HEK293 (cell line): ENCODE measurements around the gene CD2AP.

ENCODE experiments used
- BCL11B ChIP-seq: fragments of 450-650 bp; formaldehyde crosslinking; IDR thresholded peaks from 2 replicates; pipeline ENCODE4 v1.5.1; 2016; ENCODE audit warnings: low read depth, missing biosample characterization, missing genetic modification characterization
- GLIS1 ChIP-seq: fragments of 450-650 bp; formaldehyde crosslinking; IDR thresholded peaks from 2 replicates; pipeline ENCODE4 v1.5.1; 2016; ENCODE audit warnings: missing biosample characterization, missing genetic modification characterization
- GLIS2 ChIP-seq: fragments of 450-650 bp; formaldehyde crosslinking; IDR thresholded peaks from 2 replicates; pipeline ENCODE4 v1.5.1; 2016; ENCODE audit warnings: missing biosample characterization, missing genetic modification characterization
- KLF10 ChIP-seq: fragments of 450-650 bp; IDR thresholded peaks from 2 replicates; pipeline ENCODE4 v1.5.1; 2018; ENCODE audit warnings: missing biosample characterization, mild to moderate bottlenecking, missing genetic modification characterization
- KLF17 ChIP-seq: fragments of 450-650 bp; formaldehyde crosslinking; IDR thresholded peaks from 2 replicates; pipeline ENCODE4 v1.5.1; 2016; ENCODE audit warnings: missing biosample characterization, missing genetic modification characterization
- MEIS1 ChIP-seq: sonication (generic); formaldehyde crosslinking; IDR thresholded peaks from 2 replicates; pipeline ENCODE4 v1.8.1; 2022; ENCODE audit warnings: missing genetic modification reagents, mild to moderate bottlenecking, borderline replicate concordance
- REPIN1 ChIP-seq: fragments of 450-650 bp; formaldehyde crosslinking; IDR thresholded peaks from 2 replicates; pipeline ENCODE4 v1.5.1; 2017; ENCODE audit warnings: missing biosample characterization, missing genetic modification characterization, low read depth
- ZBTB17 ChIP-seq: fragments of 450-650 bp; formaldehyde crosslinking; IDR thresholded peaks from 2 replicates; pipeline ENCODE4 v1.5.1; 2016; ENCODE audit warnings: missing biosample characterization, missing genetic modification characterization
- ZBTB20 ChIP-seq: fragments of 450-650 bp; formaldehyde crosslinking; IDR thresholded peaks from 2 replicates; pipeline ENCODE4 v1.5.1; 2016; ENCODE audit warnings: missing biosample characterization, missing genetic modification characterization
- ZNF221 ChIP-seq: fragments of 450-650 bp; formaldehyde crosslinking; IDR thresholded peaks from 2 replicates; pipeline ENCODE4 v1.5.1; 2017; ENCODE audit warnings: missing biosample characterization, missing genetic modification characterization, borderline replicate concordance
- ZNF266 ChIP-seq: fragments of 450-650 bp; formaldehyde crosslinking; IDR thresholded peaks from 2 replicates; pipeline ENCODE4 v1.5.1; 2016; ENCODE audit warnings: missing biosample characterization, missing genetic modification characterization, low read depth
- ZNF394 ChIP-seq: fragments of 450-650 bp; formaldehyde crosslinking; IDR thresholded peaks from 2 replicates; pipeline ENCODE4 v1.5.1; 2016; ENCODE audit warnings: missing biosample characterization, missing genetic modification characterization, mild to moderate bottlenecking, moderate library complexity, borderline replicate concordance
- ZNF404 ChIP-seq: fragments of 450-650 bp; formaldehyde crosslinking; IDR thresholded peaks from 2 replicates; pipeline ENCODE4 v1.5.1; 2017; ENCODE audit warnings: missing biosample characterization, missing genetic modification characterization
- ZNF510 ChIP-seq: fragments of 450-650 bp; formaldehyde crosslinking; IDR thresholded peaks from 2 replicates; pipeline ENCODE4 v1.5.1; 2018; ENCODE audit warnings: mild to moderate bottlenecking, missing genetic modification characterization, missing biosample characterization; ENCODE audit not compliant: insufficient replicate concordance
- ZNF549 ChIP-seq: fragments of 450-650 bp; IDR thresholded peaks from 2 replicates; pipeline ENCODE4 v1.5.1; 2018; ENCODE audit warnings: missing biosample characterization, missing genetic modification characterization, mild to moderate bottlenecking, inconsistent platforms, moderate library complexity
- ZNF561 ChIP-seq: fragments of 450-650 bp; IDR thresholded peaks from 2 replicates; pipeline ENCODE4 v1.5.1; 2018; ENCODE audit warnings: missing biosample characterization, missing genetic modification characterization, borderline replicate concordance
- ZNF621 ChIP-seq: fragments of 450-650 bp; formaldehyde crosslinking; IDR thresholded peaks from 2 replicates; pipeline ENCODE4 v1.5.1; 2017; ENCODE audit warnings: missing biosample characterization, missing genetic modification characterization
- ZNF624 ChIP-seq: fragments of 450-650 bp; formaldehyde crosslinking; IDR thresholded peaks from 2 replicates; pipeline ENCODE4 v1.5.1; 2017; ENCODE audit warnings: missing biosample characterization, missing genetic modification characterization
- ZNF626 ChIP-seq: fragments of 450-650 bp; sonication (Bioruptor Pico); formaldehyde crosslinking; IDR thresholded peaks from 2 replicates; pipeline ENCODE4 v1.5.1; 2018; ENCODE audit warnings: missing biosample characterization, missing genetic modification characterization, inconsistent platforms
- ZNF660 ChIP-seq: fragments of 450-650 bp; IDR thresholded peaks from 2 replicates; pipeline ENCODE4 v1.5.1; 2018; ENCODE audit warnings: missing biosample characterization, mild to moderate bottlenecking, missing genetic modification characterization
- ZNF670 ChIP-seq: fragments of 450-650 bp; formaldehyde crosslinking; IDR thresholded peaks from 2 replicates; pipeline ENCODE4 v1.5.1; 2016; ENCODE audit warnings: missing biosample characterization, missing genetic modification characterization, low read depth
- ZNF76 ChIP-seq: fragments of 450-650 bp; formaldehyde crosslinking; IDR thresholded peaks from 2 replicates; pipeline ENCODE4; 2016; ENCODE audit warnings: low read depth, missing biosample characterization, missing genetic modification characterization, borderline replicate concordance
- ZNF785 ChIP-seq: fragments of 450-650 bp; formaldehyde crosslinking; IDR thresholded peaks from 2 replicates; pipeline ENCODE4 v1.5.1; 2016; ENCODE audit warnings: missing biosample characterization, missing genetic modification characterization
- ZXDB ChIP-seq: fragments of 450-650 bp; formaldehyde crosslinking; IDR thresholded peaks from 2 replicates; pipeline ENCODE4 v1.5.1; 2016; ENCODE audit warnings: missing biosample characterization, missing genetic modification characterization
- TF ChIP-seq, protein P1 (sequence below): fragments of 450-650 bp; formaldehyde crosslinking; IDR thresholded peaks from 2 replicates; pipeline ENCODE4 v1.5.1; 2016; ENCODE audit warnings: missing biosample characterization, missing genetic modification characterization
- TF ChIP-seq, protein P2 (sequence below): fragments of 450-650 bp; formaldehyde crosslinking; IDR thresholded peaks from 2 replicates; pipeline ENCODE4 v1.5.1; 2017; ENCODE audit warnings: missing biosample characterization, missing genetic modification characterization
- TF ChIP-seq, protein P3 (sequence below): fragments of 450-650 bp; formaldehyde crosslinking; IDR thresholded peaks from 2 replicates; pipeline ENCODE4 v1.5.1; 2016; ENCODE audit warnings: missing biosample characterization, missing genetic modification characterization
- TF ChIP-seq, protein P4 (sequence below): fragments of 450-650 bp; formaldehyde crosslinking; IDR thresholded peaks from 2 replicates; pipeline ENCODE4 v1.5.1; 2016; ENCODE audit warnings: missing biosample characterization, missing genetic modification characterization, borderline replicate concordance

The CD2AP gene

DNA sequence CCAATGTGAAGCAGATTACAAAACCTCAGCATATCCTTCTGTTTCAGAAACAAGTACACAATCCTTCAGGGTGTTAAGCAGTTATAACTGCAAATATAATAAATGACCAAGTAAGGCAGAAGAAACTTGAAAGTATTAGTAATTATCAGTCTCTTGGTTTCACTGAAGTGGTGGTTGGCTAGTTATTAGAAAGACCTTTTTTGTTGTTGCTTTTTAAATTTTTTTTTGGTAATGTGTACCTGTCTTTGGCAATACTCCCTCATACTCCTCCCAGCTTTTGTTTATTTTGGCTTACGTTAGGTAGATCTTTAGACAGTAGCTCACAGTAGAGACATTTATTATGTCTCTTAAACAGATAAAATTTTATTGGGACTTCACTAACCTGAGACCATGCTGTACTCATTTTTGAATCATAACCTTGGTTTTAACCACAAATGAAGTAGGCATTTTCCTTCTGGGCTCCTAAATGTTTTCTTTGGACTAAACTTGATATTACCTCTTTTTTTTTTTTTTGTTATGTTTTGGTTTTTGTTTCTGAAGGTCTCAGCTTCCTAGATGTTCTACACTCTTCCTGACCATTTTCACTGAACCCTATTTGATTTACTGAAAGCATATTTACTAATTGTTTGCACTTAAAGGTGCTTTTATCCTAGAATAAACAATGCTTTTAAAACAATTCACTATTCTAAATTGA is 6.4 kb downstream of the CD2AP start (continued):
- TF ChIP-seq KLF10 (tag by site-specific recombination), result peak; percentile 45; the same call in 1 of the 2 replicates
- no peak for TF ChIP-seq ZNF266 (tag by site-specific recombination)
- TF ChIP-seq REPIN1, result no peak
- no peak for TF ChIP-seq ZNF621
- no peak for TF ChIP-seq ZNF624 (tag by site-specific recombination)
- TF ChIP-seq KLF17 (tag by site-specific recombination), result no peak
- TF ChIP-seq ZNF626 (tag by site-specific recombination), result no peak
- TF ChIP-seq, protein P1, sequence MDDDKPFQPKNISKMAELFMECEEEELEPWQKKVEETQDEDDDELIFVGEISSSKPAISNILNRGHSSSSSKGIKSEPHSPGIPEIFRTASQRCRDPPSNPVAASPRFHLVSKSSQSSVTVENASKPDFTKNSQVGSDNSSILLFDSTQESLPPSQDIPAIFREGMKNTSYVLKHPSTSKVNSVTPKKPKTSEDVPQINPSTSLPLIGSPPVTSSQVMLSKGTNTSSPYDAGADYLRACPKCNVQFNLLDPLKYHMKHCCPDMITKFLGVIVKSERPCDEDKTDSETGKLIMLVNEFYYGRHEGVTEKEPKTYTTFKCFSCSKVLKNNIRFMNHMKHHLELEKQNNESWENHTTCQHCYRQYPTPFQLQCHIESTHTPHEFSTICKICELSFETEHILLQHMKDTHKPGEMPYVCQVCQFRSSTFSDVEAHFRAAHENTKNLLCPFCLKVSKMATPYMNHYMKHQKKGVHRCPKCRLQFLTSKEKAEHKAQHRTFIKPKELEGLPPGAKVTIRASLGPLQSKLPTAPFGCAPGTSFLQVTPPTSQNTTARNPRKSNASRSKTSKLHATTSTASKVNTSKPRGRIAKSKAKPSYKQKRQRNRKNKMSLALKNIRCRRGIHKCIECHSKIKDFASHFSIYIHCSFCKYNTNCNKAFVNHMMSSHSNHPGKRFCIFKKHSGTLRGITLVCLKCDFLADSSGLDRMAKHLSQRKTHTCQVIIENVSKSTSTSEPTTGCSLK (tag by site-specific recombination), result no peak
- TF ChIP-seq ZNF670, result no peak
- TF ChIP-seq, protein P2, sequence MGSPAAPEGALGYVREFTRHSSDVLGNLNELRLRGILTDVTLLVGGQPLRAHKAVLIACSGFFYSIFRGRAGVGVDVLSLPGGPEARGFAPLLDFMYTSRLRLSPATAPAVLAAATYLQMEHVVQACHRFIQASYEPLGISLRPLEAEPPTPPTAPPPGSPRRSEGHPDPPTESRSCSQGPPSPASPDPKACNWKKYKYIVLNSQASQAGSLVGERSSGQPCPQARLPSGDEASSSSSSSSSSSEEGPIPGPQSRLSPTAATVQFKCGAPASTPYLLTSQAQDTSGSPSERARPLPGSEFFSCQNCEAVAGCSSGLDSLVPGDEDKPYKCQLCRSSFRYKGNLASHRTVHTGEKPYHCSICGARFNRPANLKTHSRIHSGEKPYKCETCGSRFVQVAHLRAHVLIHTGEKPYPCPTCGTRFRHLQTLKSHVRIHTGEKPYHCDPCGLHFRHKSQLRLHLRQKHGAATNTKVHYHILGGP (tag by site-specific recombination), result peak; percentile 91
- no peak for TF ChIP-seq ZBTB20
- TF ChIP-seq ZNF404, result no peak
- TF ChIP-seq MEIS1 (CRISPR knock-in tag), result no peak
- TF ChIP-seq GLIS1 (tag by site-specific recombination), result no peak
- no peak for TF ChIP-seq GLIS2 (tag by site-specific recombination)
- TF ChIP-seq ZNF510 (tag by site-specific recombination), result no peak
- TF ChIP-seq BCL11B (tag by site-specific recombination), result peak; percentile 89
- no peak; the same call in none of the 2 replicates for TF ChIP-seq ZNF394 (tag by site-specific recombination)
- no peak for TF ChIP-seq ZNF660
- TF ChIP-seq, protein P3, sequence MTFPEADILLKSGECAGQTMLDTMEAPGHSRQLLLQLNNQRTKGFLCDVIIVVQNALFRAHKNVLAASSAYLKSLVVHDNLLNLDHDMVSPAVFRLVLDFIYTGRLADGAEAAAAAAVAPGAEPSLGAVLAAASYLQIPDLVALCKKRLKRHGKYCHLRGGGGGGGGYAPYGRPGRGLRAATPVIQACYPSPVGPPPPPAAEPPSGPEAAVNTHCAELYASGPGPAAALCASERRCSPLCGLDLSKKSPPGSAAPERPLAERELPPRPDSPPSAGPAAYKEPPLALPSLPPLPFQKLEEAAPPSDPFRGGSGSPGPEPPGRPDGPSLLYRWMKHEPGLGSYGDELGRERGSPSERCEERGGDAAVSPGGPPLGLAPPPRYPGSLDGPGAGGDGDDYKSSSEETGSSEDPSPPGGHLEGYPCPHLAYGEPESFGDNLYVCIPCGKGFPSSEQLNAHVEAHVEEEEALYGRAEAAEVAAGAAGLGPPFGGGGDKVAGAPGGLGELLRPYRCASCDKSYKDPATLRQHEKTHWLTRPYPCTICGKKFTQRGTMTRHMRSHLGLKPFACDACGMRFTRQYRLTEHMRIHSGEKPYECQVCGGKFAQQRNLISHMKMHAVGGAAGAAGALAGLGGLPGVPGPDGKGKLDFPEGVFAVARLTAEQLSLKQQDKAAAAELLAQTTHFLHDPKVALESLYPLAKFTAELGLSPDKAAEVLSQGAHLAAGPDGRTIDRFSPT (tag by site-specific recombination), result peak; percentile 46; the same call in 1 of the 2 replicates
- TF ChIP-seq ZNF76 (tag by site-specific recombination), result no peak
- 0 out of 2 replicates have a peak, but pooled peaks have one; percentile 42 for TF ChIP-seq ZBTB17 (tag by site-specific recombination)
- TF ChIP-seq ZNF221 (tag by site-specific recombination), result no peak
- TF ChIP-seq ZXDB, result peak; percentile 96
- no peak for TF ChIP-seq ZNF549 (tag by site-specific recombination)
- peak; percentile 73; the same call in 1 of the 2 replicates for TF ChIP-seq ZNF561
- TF ChIP-seq, protein P4, sequence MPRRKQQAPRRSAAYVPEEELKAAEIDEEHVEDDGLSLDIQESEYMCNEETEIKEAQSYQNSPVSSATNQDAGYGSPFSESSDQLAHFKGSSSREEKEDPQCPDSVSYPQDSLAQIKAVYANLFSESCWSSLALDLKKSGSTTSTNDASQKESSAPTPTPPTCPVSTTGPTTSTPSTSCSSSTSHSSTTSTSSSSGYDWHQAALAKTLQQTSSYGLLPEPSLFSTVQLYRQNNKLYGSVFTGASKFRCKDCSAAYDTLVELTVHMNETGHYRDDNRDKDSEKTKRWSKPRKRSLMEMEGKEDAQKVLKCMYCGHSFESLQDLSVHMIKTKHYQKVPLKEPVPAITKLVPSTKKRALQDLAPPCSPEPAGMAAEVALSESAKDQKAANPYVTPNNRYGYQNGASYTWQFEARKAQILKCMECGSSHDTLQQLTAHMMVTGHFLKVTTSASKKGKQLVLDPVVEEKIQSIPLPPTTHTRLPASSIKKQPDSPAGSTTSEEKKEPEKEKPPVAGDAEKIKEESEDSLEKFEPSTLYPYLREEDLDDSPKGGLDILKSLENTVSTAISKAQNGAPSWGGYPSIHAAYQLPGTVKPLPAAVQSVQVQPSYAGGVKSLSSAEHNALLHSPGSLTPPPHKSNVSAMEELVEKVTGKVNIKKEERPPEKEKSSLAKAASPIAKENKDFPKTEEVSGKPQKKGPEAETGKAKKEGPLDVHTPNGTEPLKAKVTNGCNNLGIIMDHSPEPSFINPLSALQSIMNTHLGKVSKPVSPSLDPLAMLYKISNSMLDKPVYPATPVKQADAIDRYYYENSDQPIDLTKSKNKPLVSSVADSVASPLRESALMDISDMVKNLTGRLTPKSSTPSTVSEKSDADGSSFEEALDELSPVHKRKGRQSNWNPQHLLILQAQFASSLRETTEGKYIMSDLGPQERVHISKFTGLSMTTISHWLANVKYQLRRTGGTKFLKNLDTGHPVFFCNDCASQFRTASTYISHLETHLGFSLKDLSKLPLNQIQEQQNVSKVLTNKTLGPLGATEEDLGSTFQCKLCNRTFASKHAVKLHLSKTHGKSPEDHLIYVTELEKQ (tag by site-specific recombination), result peak; percentile 81; the same call in 1 of the 2 replicates
- no peak for TF ChIP-seq ZNF785
